Colonic mucosa (tissue), 4 donors: ENCODE measurements around the gene RPL11. TPM values are rescaled to one million over a fixed set of nuclear protein-coding genes. Genes with fewer than 3 reads are reported as not detected.

Experiments used
- DNase-seq: peaks from one replicate; pipeline ENCODE4 v3.0.0-alpha.2; 2020
- H3K27ac ChIP-seq: fragments of 200-600 bp; one replicate; pipeline ENCODE4 v1.8.0; 2021
- H3K27me3 ChIP-seq: fragments of 200-600 bp; one replicate; pipeline ENCODE4 v1.8.0; 2021
- H3K36me3 ChIP-seq: fragments of 200-600 bp; one replicate; pipeline ENCODE4 v1.8.0; 2021
- H3K4me1 ChIP-seq: fragments of 200-600 bp; one replicate; pipeline ENCODE4 v1.8.0; 2021; ENCODE audit warnings: mild to moderate bottlenecking
- H3K4me3 ChIP-seq: fragments of 200-600 bp; one replicate; pipeline ENCODE4 v1.8.0; 2021
- H3K9ac ChIP-seq, 2 donors: one replicate each; pipeline ENCODE4 v1.7.0; 2013; ENCODE audit warnings: control low read depth in 2 of 2, low read depth in 2 of 2, low read length in 2 of 2
- H3K9me3 ChIP-seq: fragments of 200-600 bp; one replicate; pipeline ENCODE4 v1.8.0; 2021
- CTCF ChIP-seq: fragments of 200-600 bp; IDR thresholded peaks from one replicate; pipeline ENCODE4 v1.8.0; 2022; ENCODE audit warnings: antibody characterized with exemption, mild to moderate bottlenecking
- intact Hi-C: fragments of 100-400 bp; cut with DNase I; formaldehyde crosslinking; loops from one replicate; pipeline ENCODE4 v1.14.1; 2022
- total RNA-seq, 2 donors: library from RNA; stranded (reverse); fragmentation: NEBNext Ultra II Directional in 1 of 2; extraction: Animal tissue kit (Norgen Biotek cat#: 25700) in 1 of 2; gene quantifications; one replicate each; pipeline ENCODE4 v1.2.1, GENCODE V29; 2021
- donor health status: healthy.
- donor health status: DM: no; HTN: no; CAD: no.
- donor health status: DM: no; HTN: no; CAD: no.

The RPL11 gene
- total RNA-seq, 2 donors from 2014 or later = 871 to 897 TPM

GRCh38 chr1:23741609-23742008, 50.0 kb downstream of the RPL11 start:
- H3K27me3 ChIP-seq = no peaks in the 10 kb centered on the region
- no peak for TF ChIP-seq CTCF
- no peak overlapping the region for H3K9ac ChIP-seq
- H3K4me1 ChIP-seq = peaks cover 8% of the 10 kb centered on the region
- H3K36me3 ChIP-seq = no peaks in the 10 kb centered on the region
- no peak overlapping the region for H3K4me3 ChIP-seq
- DNase-seq = no peak
- intact Hi-C loops = loop anchor here (2.0 kb wide), 1 partner anchor 49 kb away; no protein-coding TSS in a partner anchor
- no peaks in the 10 kb centered on the region for H3K9me3 ChIP-seq
- no peak overlapping the region for H3K27ac ChIP-seq

GRCh38 chr1:23742670-23743286, 51.2 kb downstream of the RPL11 start:
- Histone ChIP-seq H3K9me3 (no peaks in the 10 kb centered on the region), H3K9ac (peak overlapping the region; percentile 92 to 95), H3K27me3 (no peaks in the 10 kb centered on the region), H3K36me3 (no peaks in the 10 kb centered on the region), H3K4me3 (peak overlapping the region; percentile 90), H3K27ac (peak overlapping the region; percentile 87), H3K4me1 (peaks cover 8% of the 10 kb centered on the region)
- intact Hi-C loops = loop anchor here (2.0 kb wide), 1 partner anchor 50 kb away; no protein-coding TSS in a partner anchor
- DNase-seq = peak; percentile 37
- no peak for TF ChIP-seq CTCF

- H3K4me1 ChIP-seq = peaks cover 8% of the 10 kb centered on the region
- H3K9ac ChIP-seq = peak within 1 kb of the TSS; percentile 92 to 95
- no peak for TF ChIP-seq CTCF
- H3K27me3 ChIP-seq = no peaks in the 10 kb centered on the region
- DNase-seq = peak; percentile 84
- intact Hi-C loops = loop anchor here (2.0 kb wide), 1 partner anchor 51 kb away; no protein-coding TSS in a partner anchor
- H3K9me3 ChIP-seq = no peaks in the 10 kb centered on the region
- H3K36me3 ChIP-seq = no peaks in the 10 kb centered on the region
- peak within 1 kb of the TSS; percentile 90 for H3K4me3 ChIP-seq
- H3K27ac ChIP-seq = peak within 1 kb of the TSS; percentile 87
Measured at GRCh38 chr1:23743287-23744152, 51.9 kb downstream of the RPL11 start, which contains the start of gene ELOA. ELOA (plus strand) TSS chr1:23743471; CDS start chr1:23743504, 33 bp downstream.

- Histone ChIP-seq H3K4me3 (no peak overlapping the region), H3K36me3 (no peaks in the 10 kb centered on the region), H3K4me1 (peaks cover 8% of the 10 kb centered on the region), H3K9me3 (no peaks in the 10 kb centered on the region), H3K27me3 (no peaks in the 10 kb centered on the region), H3K9ac (no peak overlapping the region), H3K27ac (no peak overlapping the region)
- DNase-seq = no peak
- intact Hi-C loops = no loop called here
- peak; percentile 25 for TF ChIP-seq CTCF
Measured at GRCh38 chr1:23745515-23745914, 53.9 kb downstream of the RPL11 start.

Other genes with a start within 250 kb of the RPL11 start
- 10 to 100 TPM; 22.9 to 27.3 TPM for gene ASAP3, start 207.6 kb upstream of the RPL11 start, total RNA-seq
- gene E2F2, start 160.6 kb upstream of the RPL11 start, total RNA-seq = 10 to 100 TPM in 1 of 2 donors, 1 to 10 TPM in 1; 8.2 to 32.9 TPM
- gene ID3, start 132.3 kb upstream of the RPL11 start, total RNA-seq = 100 to 1,000 TPM; 106 to 221 TPM
- gene ELOA, start 51.7 kb downstream of the RPL11 start, total RNA-seq = 10 to 100 TPM; 32.6 to 33.0 TPM
- gene PITHD1, start 86.6 kb downstream of the RPL11 start, total RNA-seq = 10 to 100 TPM; 51.5 to 51.6 TPM
- gene LYPLA2, start 99.3 kb downstream of the RPL11 start, total RNA-seq = 10 to 100 TPM; 76.3 to 93.7 TPM
- gene GALE, start 108.9 kb downstream of the RPL11 start, total RNA-seq = 100 to 1,000 TPM; 163 to 208 TPM
- 100 to 1,000 TPM in 1 of 2 donors, 10 to 100 TPM in 1; 66.2 to 110 TPM for gene HMGCL, start 133.6 kb downstream of the RPL11 start, total RNA-seq
- 100 to 1,000 TPM in 1 of 2 donors, 10 to 100 TPM in 1; 70.1 to 165 TPM for gene FUCA1, start 176.5 kb downstream of the RPL11 start, total RNA-seq
- gene CNR2, start 221.6 kb downstream of the RPL11 start, total RNA-seq = under 1 TPM; 0.12 to 0.13 TPM